Endothelial cell of hepatic sinusoid (primary cell): ENCODE measurements around the gene DRD1.
"Not testable (repeated sequence)": the region's sequence is repeated elsewhere in the genome, so short reads cannot be mapped to it uniquely, and the experiment has no call there.

Experiments
- in situ Hi-C: cut with HindIII; loops from 2 replicates; pipeline ENCODE4 v1.10.0; 2017; ENCODE audit warnings: low sequenced_read_pairs

The DRD1 gene

GRCh38 chr5:175468892-175469291, 24.9 kb upstream of the DRD1 start:
- in situ Hi-C loops: no loop called here

DNA sequence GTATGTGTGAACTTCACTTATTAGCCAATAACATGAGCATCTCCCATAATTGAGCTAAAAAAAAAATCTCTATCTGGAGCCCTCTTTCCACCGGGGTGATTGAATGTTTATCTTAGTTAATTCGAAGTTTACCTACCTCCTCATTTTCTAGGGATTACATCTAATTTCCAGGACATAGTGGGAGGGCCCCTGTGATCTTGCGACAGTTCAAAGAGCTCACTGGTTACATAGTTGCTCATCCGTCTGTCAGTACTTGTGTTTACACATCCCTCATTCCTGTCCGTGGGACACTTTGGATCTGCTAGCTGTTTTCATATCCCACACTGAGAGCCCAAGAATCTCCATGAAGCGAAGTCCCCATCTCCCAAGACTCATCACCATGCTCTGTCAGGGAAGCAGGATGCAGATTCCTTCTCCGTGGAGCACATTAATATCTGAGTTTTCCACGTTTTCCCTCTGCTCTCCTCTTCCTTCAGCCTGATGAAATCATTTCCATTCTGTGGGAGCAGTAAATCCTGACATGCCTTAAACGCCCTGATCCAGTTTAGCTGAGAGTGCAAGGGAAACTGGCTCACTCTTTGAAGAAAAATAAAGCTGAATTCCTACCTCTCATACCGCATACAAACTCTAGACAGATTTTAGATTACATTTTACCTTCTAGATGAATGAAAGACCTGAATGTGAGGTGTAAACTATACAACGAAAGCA, 24.2 kb upstream of the DRD1 start:
- in situ Hi-C loops: no loop called here

GRCh38 chr5:175466700-175467318, 22.8 kb upstream of the DRD1 start:
- in situ Hi-C loops: no loop called here

- in situ Hi-C loops: no loop called here
Measured at GRCh38 chr5:175465282-175465681, 21.3 kb upstream of the DRD1 start.

- in situ Hi-C loops: no loop called here
Measured at GRCh38 chr5:175464942-175465233, 20.9 kb upstream of the DRD1 start.

DNA sequence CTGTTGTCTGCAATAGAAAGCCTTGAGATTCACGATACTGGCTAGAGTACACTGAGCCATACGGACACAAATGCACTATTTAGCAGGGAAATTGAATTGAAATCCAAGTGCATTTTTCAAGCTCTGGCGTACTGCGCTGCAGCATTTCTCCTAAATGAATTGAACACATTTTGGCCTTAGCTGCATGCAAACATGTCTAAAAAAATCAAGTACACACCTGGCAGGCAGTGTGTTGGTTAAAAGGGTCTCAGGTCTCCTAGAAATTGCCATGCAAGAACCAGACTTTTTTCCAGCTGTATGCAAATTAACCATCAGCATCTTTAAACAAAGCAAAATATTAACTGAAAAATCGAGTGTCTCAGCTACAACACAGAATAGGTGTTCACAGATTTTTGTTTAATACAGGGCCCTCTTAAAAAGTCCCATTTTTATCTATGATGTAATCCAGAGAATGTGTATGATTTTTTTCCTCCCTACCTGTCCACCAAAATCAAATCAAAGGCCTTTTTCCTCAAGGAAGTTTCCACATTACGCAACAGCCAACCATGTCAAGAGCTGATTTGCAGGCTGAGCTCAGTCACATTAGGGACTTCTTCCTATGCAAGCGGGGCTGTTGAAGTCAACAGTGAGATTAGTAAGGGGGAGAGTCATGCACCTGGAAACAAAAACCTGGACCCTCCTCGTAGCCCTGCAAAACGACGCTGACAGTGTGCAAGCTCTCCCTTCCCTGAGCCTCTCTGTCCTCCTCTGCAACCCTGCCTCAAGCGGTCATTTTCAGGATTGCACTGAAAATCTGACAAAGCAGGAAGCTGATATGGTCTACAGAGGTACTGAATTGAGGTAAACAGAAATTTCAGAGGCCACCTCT, 20.3 kb upstream of the DRD1 start:
- in situ Hi-C loops: no loop called here

GRCh38 chr5:175463641-175464040, 19.7 kb upstream of the DRD1 start:
- in situ Hi-C loops: no loop called here

- in situ Hi-C loops: no loop called here
Measured at GRCh38 chr5:175461370-175461769, 17.4 kb upstream of the DRD1 start.

GRCh38 chr5:175460552-175460951, 16.6 kb upstream of the DRD1 start:
- in situ Hi-C loops: no loop called here

GRCh38 chr5:175460126-175460525, 16.1 kb upstream of the DRD1 start:
- in situ Hi-C loops: no loop called here

GRCh38 chr5:175457466-175457865, 13.5 kb upstream of the DRD1 start:
- in situ Hi-C loops: no loop called here

- in situ Hi-C loops: no loop called here
Measured at GRCh38 chr5:175456105-175456742, 12.2 kb upstream of the DRD1 start.

- in situ Hi-C loops: not testable (repeated sequence)
Measured at GRCh38 chr5:175454338-175454737, 10.4 kb upstream of the DRD1 start.

DNA sequence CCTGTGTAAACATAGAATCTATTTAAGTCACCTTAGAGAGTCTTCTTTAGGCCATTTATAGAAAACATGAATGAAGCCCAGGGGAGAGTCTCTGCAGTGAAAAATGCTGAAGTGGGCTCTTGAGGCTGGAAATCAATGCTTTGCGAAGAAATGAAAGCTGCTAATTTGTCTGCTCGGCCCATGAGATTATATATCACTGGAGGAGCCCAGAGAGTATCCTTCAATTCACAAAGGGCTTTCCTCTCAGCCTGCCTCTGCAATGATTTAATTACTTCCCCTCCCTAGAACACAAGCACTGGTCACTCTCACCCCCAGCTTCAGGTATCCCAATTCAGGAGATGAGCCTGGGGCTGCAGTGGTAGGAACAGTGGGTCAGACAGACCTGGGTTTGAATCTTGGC, 8.2 kb upstream of the DRD1 start:
- in situ Hi-C loops: no loop called here

- in situ Hi-C loops: no loop called here
Measured at GRCh38 chr5:175448276-175448675, 4.3 kb upstream of the DRD1 start.

DNA sequence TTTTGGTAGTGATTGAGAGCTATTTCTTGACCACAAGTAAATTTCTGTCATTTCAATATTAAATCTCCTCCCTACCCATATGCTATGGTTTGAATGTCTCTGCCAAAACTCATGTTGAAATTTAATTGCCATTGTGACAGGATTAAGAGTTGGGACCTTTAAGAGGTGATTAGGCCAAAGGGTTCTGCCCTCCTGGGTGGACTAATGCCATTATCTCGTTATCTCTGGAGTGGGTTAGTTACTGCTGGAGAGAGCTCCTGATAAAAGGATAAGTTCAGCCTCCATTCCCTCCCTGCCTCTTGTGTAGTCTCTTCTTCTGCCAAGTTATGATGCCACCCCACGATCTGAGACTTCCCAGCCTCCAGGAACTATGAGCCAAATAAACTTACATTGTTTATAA, 3.6 kb upstream of the DRD1 start:
- in situ Hi-C loops: no loop called here

DNA sequence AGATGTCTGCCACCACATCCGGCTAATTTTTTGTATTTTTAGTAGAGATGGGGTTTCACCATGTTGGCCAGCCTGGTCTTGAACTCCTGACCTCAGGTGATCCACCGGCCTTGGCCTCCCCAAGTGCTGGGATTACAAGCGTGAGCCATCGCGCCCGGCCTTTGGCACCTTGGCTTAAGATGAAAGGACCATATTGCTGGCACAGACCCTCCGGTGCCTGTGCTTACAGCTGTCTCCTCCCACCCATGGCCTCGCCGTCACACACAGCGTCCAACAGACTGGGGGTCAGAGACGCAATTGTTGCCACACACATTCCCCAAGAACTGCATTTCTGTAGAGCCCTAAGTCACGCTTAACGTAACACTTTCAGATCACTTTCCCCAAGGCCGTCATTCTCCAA, 2.4 kb upstream of the DRD1 start:
- in situ Hi-C loops: not testable (repeated sequence)

GRCh38 chr5:175444905-175445456, 999 bp upstream of the DRD1 start:
- in situ Hi-C loops: no loop called here

GRCh38 chr5:175443514-175444059, 395 bp downstream of the DRD1 start:
- in situ Hi-C loops: no loop called here

GRCh38 chr5:175438234-175438857, 5.6 kb downstream of the DRD1 start:
- in situ Hi-C loops: no loop called here

GRCh38 chr5:175436359-175436758, 7.6 kb downstream of the DRD1 start:
- in situ Hi-C loops: no loop called here
